NCI-H1694 (cell line): ENCODE data around the gene LSAMP.
"Not testable (repeated sequence)": the region's sequence is repeated elsewhere in the genome, so short reads cannot be mapped to it uniquely, and the experiment has no call there.

Experiments used
- DNase-seq: peaks from one replicate; lab custom pipeline; 2025; lab: John Stamatoyannopoulos, UW

LSAMP gene

DNA sequence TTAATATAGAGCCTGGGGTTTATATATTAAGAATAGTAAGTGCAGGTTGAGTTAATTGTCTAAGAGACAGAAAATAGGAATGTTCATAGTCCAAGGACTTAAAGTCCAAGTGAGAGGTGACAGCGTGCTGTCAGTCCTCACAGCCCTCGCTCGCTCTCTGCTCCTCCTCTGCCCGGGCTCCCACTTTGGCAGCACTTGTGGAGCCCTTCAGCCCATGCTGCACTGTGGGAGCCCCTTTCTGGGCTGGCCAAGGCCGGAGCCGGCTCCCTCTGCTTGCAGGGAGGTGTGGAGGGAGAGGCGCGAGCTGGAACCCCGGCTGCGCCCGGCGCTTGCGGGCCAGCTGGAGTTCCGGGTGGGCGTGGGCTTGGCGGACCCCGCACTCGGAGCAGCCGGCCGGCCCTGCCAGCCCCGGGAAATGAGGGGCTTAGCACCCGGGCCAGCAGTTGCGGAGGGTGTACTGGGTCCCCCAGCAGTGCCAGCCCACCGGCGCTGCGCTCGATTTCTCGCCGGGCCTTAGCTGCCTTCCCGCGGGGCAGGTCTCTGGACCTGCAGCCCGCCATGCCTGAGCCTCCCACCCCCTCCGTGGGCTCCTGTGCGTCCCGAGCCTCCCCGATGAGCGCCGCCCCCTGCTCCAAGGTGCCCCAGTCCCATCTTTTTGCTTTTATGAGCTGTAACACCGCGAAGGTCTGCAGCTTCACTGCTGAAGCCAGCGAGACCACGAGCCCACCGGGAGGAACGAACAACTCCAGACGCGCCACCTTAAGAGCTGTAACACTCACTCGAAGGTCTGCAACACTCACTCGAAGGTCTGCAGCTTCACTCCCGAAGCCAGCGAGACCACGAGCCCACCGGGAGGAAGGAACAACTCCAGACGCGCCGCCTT is 653.8 kb downstream of the LSAMP start:
- not testable (repeated sequence) for DNase-seq

GRCh38 chr3:115790759-115791158 is 654.5 kb downstream of the LSAMP start:
- no peak for DNase-seq

- DNase-seq: no peak
These were observed 655.8 kb downstream of the LSAMP start for GRCh38 chr3:115789481-115789880.

- no peak for DNase-seq
These were observed 656.3 kb downstream of the LSAMP start for GRCh38 chr3:115788921-115789470.

DNA sequence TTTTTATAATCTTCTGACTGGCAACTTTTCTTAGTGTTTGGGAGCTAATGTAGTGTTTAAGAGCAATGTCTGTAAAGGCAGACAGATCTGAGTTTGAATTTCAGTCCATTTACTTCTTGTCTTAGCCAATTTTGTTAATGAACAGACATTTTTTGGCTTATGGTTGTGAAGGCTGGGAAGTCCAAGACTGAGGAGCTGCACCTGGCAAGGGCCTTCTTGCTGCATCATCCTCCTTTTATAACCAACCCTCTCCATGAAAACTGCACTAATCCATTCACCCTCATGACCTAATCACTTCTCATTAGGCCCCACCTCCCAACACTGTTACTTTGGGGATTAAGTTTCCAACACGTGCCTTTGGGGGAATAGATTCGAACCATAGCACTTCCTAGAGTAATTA is 657.5 kb downstream of the LSAMP start:
- no peak for DNase-seq

DNA sequence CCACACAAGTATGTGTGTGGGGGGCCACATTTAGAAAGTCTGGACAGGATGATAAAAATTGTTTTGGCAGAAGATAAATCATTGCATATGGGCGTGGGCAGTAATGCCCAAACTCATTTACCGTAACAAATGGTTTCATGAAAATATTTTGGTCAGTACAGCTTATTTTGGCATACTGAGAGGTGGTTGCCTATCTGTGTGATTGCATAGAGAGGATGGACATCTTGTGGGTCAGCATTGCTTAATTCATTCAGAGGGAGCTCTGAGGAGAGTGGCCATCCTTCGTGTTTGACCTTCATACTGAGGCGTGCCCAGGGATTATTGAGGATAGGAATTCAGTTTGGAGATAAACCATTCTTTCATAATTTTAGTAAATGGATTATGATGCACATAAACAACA is 659.5 kb downstream of the LSAMP start:
- DNase-seq: no peak

DNA sequence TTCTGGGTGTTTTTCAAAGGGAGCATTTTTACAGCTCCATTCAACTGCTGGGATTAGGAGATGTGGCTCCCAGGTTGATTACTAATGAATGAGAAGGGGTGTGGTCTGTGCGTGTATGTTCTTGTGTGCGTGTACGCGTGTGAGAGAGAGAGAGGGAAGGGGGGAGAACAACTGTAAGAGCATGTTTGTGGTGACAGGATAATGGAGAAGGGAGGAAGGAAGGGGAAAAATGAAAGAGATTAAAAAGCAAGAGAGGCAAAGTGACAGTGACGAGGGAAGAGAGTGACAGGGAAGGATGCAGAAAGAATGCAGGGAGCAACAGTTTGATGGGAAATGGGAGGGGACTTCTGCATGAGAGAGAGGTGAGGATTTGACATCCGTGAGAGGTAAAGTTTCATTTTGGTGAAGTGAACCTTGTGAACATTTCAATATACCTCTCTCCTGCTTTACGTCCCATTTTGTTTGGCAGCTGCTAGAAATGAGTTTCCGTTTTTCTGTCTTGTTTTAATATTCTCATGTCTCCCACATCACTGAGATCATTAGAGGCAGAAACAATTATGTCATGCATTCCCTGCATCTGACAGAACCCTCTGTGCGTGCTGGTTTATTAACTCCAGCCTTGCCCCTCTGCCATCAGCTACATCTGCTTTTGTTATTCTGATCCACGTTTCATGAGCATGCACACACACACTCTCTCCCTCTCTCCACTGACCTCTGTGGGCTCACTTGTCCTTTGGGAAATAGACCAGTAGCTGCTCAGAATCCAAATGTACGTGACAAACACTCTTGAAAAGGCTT is 660.3 kb downstream of the LSAMP start:
- DNase-seq: peak; percentile 56

DNA sequence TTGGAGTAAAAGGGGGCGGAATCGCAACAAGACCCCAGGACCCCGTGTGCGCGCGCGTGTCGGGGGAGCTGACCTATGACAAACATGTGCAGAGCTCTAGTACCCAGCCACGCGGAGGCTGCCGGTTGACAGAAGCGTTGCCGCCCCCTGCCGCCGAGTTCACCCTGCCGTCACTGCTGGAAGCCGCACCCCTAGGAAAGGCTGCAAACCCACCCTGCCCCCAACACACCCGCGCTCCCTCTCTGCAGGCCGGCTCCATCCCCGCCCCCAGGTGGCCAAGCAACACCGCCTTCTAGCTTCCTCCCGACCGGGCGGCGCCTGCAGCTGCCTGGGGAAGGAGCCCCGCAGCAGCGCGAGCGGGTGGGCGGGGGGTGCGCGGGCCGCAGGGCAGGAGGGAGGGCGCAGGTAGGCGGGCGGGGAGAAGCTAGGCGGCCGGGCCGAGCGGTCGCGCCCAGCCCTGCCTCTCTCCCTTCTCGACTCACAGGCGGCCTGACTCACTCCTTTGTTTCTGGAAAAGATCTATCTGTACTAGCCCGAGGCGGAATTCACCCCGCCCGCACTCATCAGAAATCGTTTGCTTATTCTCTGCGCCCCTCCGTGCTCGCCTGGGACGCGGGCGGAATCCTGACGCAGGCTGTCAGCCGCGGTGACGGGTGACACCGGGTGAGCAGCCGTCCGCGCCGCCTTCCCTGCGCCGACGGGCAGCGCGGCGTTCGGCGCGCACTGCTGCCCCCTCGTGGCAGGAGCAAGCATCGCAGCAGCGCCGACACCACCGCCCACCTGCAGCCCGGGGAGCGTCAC is 661.1 kb downstream of the LSAMP start:
- DNase-seq: peak; percentile 87

- not testable (repeated sequence) for DNase-seq
These were observed 661.9 kb downstream of the LSAMP start for GRCh38 chr3:115783426-115783825.

- DNase-seq: no peak
These were observed 666.3 kb downstream of the LSAMP start for GRCh38 chr3:115779011-115779410.

DNA sequence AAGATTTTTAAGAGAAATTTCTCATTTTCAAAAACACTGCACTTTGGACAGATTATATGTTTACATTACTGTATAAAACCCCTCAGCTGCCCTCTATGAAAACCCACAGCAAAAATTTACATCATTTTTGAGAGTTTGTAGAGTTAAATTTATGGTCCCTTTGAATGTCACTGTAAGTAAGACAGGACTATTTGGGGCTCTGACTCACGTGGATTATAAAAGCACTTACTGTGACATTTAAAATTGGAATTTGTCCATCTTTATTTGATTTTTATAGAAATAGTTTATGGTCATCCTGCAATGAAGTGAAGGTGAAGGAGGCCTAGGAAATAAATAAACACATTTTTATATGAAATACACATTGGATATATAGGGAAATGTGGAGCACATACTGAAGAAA is 672.3 kb downstream of the LSAMP start:
- no peak for DNase-seq

DNA sequence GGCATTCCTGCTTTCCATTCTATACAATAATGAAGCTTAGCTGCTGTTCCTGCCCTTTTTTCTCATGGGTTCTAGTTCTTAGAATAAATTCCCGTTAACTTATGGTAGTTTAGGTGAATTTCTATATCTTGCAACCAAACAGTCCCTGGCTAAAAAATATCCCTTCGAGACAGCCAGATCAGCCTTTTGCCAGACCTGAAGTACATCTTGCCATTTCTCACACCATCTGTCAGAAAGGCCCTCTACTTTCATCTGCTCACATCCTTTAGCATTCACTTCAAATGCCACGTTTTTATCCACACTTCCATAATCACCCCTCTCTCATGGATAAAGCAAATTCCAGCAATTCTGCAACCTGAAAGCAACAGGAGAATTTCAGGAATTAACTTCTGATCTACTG is 676.6 kb downstream of the LSAMP start:
- DNase-seq: no peak

- DNase-seq: no peak
These were observed 678.5 kb downstream of the LSAMP start for GRCh38 chr3:115766587-115767482.

DNA sequence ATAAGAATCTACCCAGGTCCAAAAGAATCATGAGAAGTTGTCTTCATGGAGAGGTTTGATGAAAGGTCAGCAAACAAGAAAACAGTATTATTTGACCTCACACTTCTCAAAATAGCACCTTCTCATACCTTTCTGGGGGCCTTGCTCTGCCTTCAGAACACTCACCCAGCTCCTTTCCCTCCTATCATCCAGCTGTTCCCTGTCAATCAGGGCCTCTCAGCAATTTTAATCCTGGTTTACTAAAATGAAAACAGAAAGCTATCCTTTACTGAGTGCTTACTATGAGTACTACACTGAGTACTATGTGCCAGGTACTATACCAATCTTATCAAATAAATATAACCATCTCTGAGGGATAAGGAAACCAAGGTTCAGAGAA is 683.4 kb downstream of the LSAMP start:
- DNase-seq: no peak

DNA sequence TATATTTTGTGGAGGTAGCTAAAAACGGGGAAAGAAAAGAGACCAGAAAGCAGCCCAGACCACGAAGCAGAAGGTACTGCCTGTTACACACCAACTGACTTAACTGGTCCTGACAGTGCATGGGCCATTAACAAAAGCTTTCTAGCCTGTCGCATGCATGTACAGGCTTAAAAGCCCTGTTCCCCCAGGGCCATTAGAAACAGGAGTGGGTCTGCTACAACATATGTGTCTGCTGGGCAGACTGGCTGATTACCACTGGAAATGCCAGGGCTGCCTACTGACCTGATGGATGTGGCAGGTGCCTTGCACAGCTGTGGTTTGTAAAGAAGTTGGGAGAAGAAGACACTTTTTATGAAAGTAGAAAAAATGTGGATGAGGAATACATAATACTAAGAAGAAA is 684.6 kb downstream of the LSAMP start:
- DNase-seq: no peak

GRCh38 chr3:115758076-115758763 is 687.1 kb downstream of the LSAMP start:
- no peak for DNase-seq

DNA sequence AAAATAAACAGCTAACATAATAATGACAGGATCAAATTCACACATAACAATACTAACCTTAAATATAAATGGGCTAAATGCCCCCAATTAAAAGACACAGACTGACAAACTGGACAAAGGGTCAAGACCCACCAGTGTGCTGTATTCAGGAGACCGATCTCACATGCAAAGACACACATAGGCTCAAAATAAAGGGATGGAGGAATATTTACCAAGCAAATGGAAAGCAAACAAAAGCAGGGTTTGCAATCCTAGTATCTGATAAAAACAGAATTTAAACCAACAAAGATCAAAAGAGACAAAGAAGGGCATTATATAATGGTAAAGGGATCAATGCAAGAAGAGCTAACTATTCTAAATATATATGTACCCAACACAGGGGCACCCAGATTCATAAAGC is 692.3 kb downstream of the LSAMP start:
- not testable (repeated sequence) for DNase-seq
